Measurements from ENCODE around the gene RNF34. TPM values are rescaled to one million over a fixed set of nuclear protein-coding genes. Genes with fewer than 3 reads are reported as not detected.

Gene RNF34
- total and polyA plus RNA-seq, 2 of the 13 experiments (the other 11 are each of a cell fraction or from before 2014, with no cell fraction given): 36.8 to 53.2 TPM

GRCh38 chr12:121351820-121352681 lies 47.9 kb upstream of the RNF34 start, which contains the start of gene ANAPC5 (continued):
- TF ChIP-seq ZNF746 (CRISPR knock-in tag; IDR thresholded peaks at IDR 0.05) (no peak), HIVEP1 (CRISPR knock-in tag; IDR thresholded peaks at IDR 0.05) (peak; percentile 47; the same call in 1 of the 2 replicates), RFXANK (CRISPR knock-in tag; IDR thresholded peaks at IDR 0.05) (no peak), CAMTA2 (CRISPR knock-in tag; IDR thresholded peaks at IDR 0.05; ENCODE audit: borderline replicate concordance) (0 out of 2 replicates have a peak, but pooled peaks have one; percentile 30), CHCHD3 (CRISPR knock-in tag; IDR thresholded peaks at IDR 0.05) (no peak), ZNF282 (IDR thresholded peaks at IDR 0.05; ENCODE audit: partially characterized antibody) (no peak), DNMT3B (CRISPR knock-in tag; conservative IDR thresholded peaks at IDR 0.05) (0 out of 2 replicates have a peak, but pooled peaks have one; percentile 70), NAIF1 (CRISPR knock-in tag; IDR thresholded peaks at IDR 0.05; ENCODE audit: borderline replicate concordance) (peak; percentile 73; the same call in 1 of the 2 replicates), ZSCAN5A (CRISPR knock-in tag; IDR thresholded peaks at IDR 0.05; ENCODE audit: borderline replicate concordance) (no peak), TARDBP (CRISPR knock-in tag; IDR thresholded peaks at IDR 0.05) (no peak; the same call in 1 of the 2 replicates), ZNF761 (CRISPR knock-in tag; conservative IDR thresholded peaks at IDR 0.05) (no peak), KAT8 (CRISPR knock-in tag; IDR thresholded peaks at IDR 0.05) (peak; percentile 97), ZNF501 (CRISPR knock-in tag; IDR thresholded peaks at IDR 0.05) (peak; percentile 89), ZNF776 (CRISPR knock-in tag; IDR thresholded peaks at IDR 0.05) (0 out of 2 replicates have a peak, but pooled peaks have one; percentile 52), RFX5 (IDR thresholded peaks at IDR 0.05; ENCODE audit: low read depth, low read length) (no peak; the same call in 1 of the 2 replicates), XRCC5 (optimal IDR thresholded peaks at IDR 0.05; ENCODE audit: low read length) (peak; percentile 85), HOXA3 (CRISPR knock-in tag; IDR thresholded peaks at IDR 0.05) (peak; percentile 84), NR3C1 (CRISPR knock-in tag; IDR thresholded peaks at IDR 0.05) (no peak), ZBTB21 (CRISPR knock-in tag; IDR thresholded peaks at IDR 0.05) (no peak), TBP (CRISPR knock-in tag; IDR thresholded peaks at IDR 0.05) (no peak), ZNF703 (CRISPR knock-in tag; IDR thresholded peaks at IDR 0.05; ENCODE audit: borderline replicate concordance) (no peak), HIC2 (CRISPR knock-in tag; IDR thresholded peaks at IDR 0.05; ENCODE audit: low read depth) (0 out of 2 replicates have a peak, but pooled peaks have one; percentile 17), RCOR2 (CRISPR knock-in tag; IDR thresholded peaks at IDR 0.05) (no peak), U2AF1 (optimal IDR thresholded peaks at IDR 0.05; ENCODE audit: low read depth, low read length) (peak; percentile 85)
- TF ChIP-seq, protein P1, sequence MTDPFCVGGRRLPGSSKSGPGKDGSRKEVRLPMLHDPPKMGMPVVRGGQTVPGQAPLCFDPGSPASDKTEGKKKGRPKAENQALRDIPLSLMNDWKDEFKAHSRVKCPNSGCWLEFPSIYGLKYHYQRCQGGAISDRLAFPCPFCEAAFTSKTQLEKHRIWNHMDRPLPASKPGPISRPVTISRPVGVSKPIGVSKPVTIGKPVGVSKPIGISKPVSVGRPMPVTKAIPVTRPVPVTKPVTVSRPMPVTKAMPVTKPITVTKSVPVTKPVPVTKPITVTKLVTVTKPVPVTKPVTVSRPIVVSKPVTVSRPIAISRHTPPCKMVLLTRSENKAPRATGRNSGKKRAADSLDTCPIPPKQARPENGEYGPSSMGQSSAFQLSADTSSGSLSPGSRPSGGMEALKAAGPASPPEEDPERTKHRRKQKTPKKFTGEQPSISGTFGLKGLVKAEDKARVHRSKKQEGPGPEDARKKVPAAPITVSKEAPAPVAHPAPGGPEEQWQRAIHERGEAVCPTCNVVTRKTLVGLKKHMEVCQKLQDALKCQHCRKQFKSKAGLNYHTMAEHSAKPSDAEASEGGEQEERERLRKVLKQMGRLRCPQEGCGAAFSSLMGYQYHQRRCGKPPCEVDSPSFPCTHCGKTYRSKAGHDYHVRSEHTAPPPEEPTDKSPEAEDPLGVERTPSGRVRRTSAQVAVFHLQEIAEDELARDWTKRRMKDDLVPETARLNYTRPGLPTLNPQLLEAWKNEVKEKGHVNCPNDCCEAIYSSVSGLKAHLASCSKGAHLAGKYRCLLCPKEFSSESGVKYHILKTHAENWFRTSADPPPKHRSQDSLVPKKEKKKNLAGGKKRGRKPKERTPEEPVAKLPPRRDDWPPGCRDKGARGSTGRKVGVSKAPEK (CRISPR knock-in tag; IDR thresholded peaks at IDR 0.05; ENCODE audit: borderline replicate concordance): peak; percentile 75; the same call in 1 of the 2 replicates
